CD8-positive, alpha-beta memory T cell (primary cell): ENCODE measurements around the gene PPOX. TPM values are rescaled to one million over a fixed set of nuclear protein-coding genes. Genes with fewer than 3 reads are reported as not detected.

Experiments
- CTCF ChIA-PET: fragments of 350-600 bp; sonication (Branson Sonifier 250); formaldehyde crosslinking; loops from one replicate; lab custom pipeline; 2021; ENCODE audit warnings: antibody characterized with exemption; lab: Charles Lee
- POLR2A ChIA-PET: fragments of 350-600 bp; sonication (Branson Sonifier 250); formaldehyde crosslinking; loops from one replicate; lab custom pipeline; 2021; ENCODE audit warnings: antibody characterized with exemption; lab: Charles Lee
- DNase-seq, 5 donors: peaks; one replicate each; pipeline versions ENCODE4 v3.0.0 to v3.0.0-alpha.2; 2020 to 2022; ENCODE audit warnings: mixed read lengths in 1 of 5
- H3K27ac ChIP-seq: one replicate; pipeline ENCODE4 v1.7.0; 2013; ENCODE audit warnings: low read depth, mild to moderate bottlenecking, low read length, moderate library complexity
- H3K27me3 ChIP-seq: 2 replicates; pipeline ENCODE4 v1.7.0; 2013; ENCODE audit warnings: low read length, mild to moderate bottlenecking; ENCODE audit not compliant: insufficient read depth, poor library complexity, severe bottlenecking
- H3K36me3 ChIP-seq: 2 replicates; pipeline ENCODE4 v1.7.0; 2013; ENCODE audit warnings: mild to moderate bottlenecking, low read length, moderate library complexity; ENCODE audit not compliant: insufficient read depth
- H3K4me1 ChIP-seq: 2 replicates; pipeline ENCODE4 v1.7.0; 2013; ENCODE audit warnings: mild to moderate bottlenecking, low read length, moderate library complexity; ENCODE audit not compliant: insufficient read depth
- H3K4me3 ChIP-seq: 2 replicates; pipeline ENCODE4 v1.7.0; 2013; ENCODE audit warnings: mild to moderate bottlenecking, low read length
- H3K9me3 ChIP-seq: 2 replicates; pipeline ENCODE4 v1.7.0; 2013; ENCODE audit warnings: mild to moderate bottlenecking, low read length
- H3K27ac Mint-ChIP-seq, 8 donors: one replicate each; pipeline ENCODE4 v1.8.0; 2020 to 2021; ENCODE audit warnings: mixed read lengths in 8 of 8, mild to moderate bottlenecking in 6 of 8, inconsistent platforms in 3 of 8, moderate library complexity in 3 of 8
- H3K27me3 Mint-ChIP-seq, 2 donors: one replicate each; pipeline ENCODE4 v1.8.0; 2020 to 2021; ENCODE audit warnings: mixed read lengths in 2 of 2, mild to moderate bottlenecking in 1 of 2, moderate library complexity in 1 of 2
- H3K36me3 Mint-ChIP-seq, 3 donors: one replicate each; pipeline ENCODE4 v1.8.0; 2020 to 2021; ENCODE audit warnings: mixed read lengths in 3 of 3, inconsistent platforms in 1 of 3, mild to moderate bottlenecking in 1 of 3
- H3K4me1 Mint-ChIP-seq, 3 donors: one replicate each; pipeline ENCODE4 v1.8.0; 2020 to 2021; ENCODE audit warnings: mixed read lengths in 3 of 3, inconsistent platforms in 1 of 3, mild to moderate bottlenecking in 1 of 3
- H3K4me3 Mint-ChIP-seq, 7 donors: one replicate each; pipeline ENCODE4 v1.8.0; 2020 to 2021; ENCODE audit warnings: mixed read lengths in 7 of 7, mild to moderate bottlenecking in 6 of 7, moderate library complexity in 4 of 7, inconsistent platforms in 2 of 7
- H3K9me3 Mint-ChIP-seq, 5 donors: one replicate each; pipeline ENCODE4 v1.8.0; 2020 to 2022; ENCODE audit warnings: mixed read lengths in 5 of 5, mild to moderate bottlenecking in 3 of 5, moderate library complexity in 2 of 5, inconsistent platforms in 1 of 5
- polyA plus RNA-seq: library from polyadenylated mRNA; unstranded; fragments of 300-500 nt; fragmentation: Illumina TruSeq; gene quantifications from one replicate; pipeline ENCODE4 v1.2.3, GENCODE V29; 2021
- total RNA-seq, 2 experiments: library from RNA; stranded (reverse); gene quantifications; one replicate each; pipeline ENCODE4 v1.2.3, GENCODE V29; 2021

Gene PPOX
- total RNA-seq: 10 to 100 TPM; 24.4 to 31.3 TPM
- polyA plus RNA-seq: 17.6 TPM

DNA sequence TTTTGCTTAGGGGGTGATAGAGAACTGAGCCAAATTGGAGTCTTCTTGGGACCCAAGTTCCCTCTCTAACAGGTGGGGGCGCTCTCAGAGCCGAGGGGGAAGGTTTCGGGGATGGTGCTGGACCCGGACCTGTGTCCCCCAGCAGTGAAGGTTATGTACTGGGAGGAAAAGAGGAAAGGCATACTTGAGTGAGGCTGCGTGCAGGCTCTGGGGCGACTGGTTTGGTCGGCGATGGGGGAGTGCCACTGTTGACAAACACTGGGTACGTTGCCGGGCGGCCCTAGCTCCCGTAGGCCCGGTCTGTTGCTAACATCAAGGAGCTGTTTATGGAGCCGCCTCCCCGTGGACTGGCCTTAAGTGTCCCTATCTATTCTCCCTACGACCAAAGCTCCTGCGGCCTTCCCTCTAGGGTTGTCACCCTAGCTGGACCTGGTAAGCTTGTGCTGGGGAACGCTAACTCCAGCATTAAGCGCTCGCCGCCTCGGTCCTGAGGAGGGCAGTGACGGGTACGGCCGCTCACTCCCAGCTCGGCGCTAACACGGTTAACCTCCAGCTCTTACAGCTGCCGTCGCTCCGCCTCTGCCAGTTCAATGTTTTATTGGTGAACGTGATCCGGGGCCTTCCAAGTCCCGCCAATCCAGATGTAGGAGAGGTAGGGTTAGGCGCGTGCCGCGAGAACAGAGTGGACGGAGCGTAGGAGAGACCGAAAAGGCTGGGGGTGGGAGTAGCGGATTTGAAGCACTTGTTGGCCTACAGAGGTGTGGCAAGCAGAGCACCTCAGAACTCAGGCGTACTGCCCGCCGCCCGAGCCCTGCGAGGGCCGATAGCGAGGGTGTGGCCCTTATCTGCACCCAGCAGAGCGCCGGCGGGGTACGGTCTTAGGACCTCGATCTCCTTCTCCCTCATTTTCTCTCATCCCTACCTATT is at the start of gene PPOX:
PPOX (plus strand) TSS at position 685 of the 927 bp plus-strand sequence. CDS start 422 bp downstream, outside the sequence.
- CTCF ChIA-PET: interaction anchor here (0.7 to 4.9 kb wide), 32 partner anchors 10 to 222 kb away, joined by 3 to 49 read pairs (median 4); partner anchors contain the start of genes ADAMTS4, APOA2, B4GALT3 and DEDD
- peaks cover 22% of the 10 kb centered on the region for H3K36me3 ChIP-seq
- Mint-ChIP-seq H3K36me3 (peaks cover 0 to 74% (median 23%) of the 10 kb centered on the region in 3 donors), H3K4me3 (peak within 1 kb of the TSS; percentile 87 to 96 (median 93)), H3K9me3 (no peaks in the 10 kb centered on the region), H3K4me1 (peaks cover 43 to 76% (median 66%) of the 10 kb centered on the region in 3 donors), H3K27me3 (no peaks in the 10 kb centered on the region), H3K27ac (peak within 1 kb of the TSS; percentile 96 to 100 (median 99))
- H3K4me3 ChIP-seq: peak within 1 kb of the TSS; percentile 81
- POLR2A ChIA-PET: interaction anchor here (0.6 to 2.4 kb wide), 18 partner anchors 9 to 148 kb away, joined by 3 to 23 read pairs (median 4); partner anchors contain the start of genes B4GALT3, DEDD, FCER1G and NDUFS2
- peaks cover 27% of the 10 kb centered on the region for H3K4me1 ChIP-seq
- H3K27ac ChIP-seq: peak within 1 kb of the TSS; percentile 95
- H3K27me3 ChIP-seq: no peaks in the 10 kb centered on the region
- peak; percentile 88 to 97 (median 93) for DNase-seq
- no peaks in the 10 kb centered on the region for H3K9me3 ChIP-seq

DNA sequence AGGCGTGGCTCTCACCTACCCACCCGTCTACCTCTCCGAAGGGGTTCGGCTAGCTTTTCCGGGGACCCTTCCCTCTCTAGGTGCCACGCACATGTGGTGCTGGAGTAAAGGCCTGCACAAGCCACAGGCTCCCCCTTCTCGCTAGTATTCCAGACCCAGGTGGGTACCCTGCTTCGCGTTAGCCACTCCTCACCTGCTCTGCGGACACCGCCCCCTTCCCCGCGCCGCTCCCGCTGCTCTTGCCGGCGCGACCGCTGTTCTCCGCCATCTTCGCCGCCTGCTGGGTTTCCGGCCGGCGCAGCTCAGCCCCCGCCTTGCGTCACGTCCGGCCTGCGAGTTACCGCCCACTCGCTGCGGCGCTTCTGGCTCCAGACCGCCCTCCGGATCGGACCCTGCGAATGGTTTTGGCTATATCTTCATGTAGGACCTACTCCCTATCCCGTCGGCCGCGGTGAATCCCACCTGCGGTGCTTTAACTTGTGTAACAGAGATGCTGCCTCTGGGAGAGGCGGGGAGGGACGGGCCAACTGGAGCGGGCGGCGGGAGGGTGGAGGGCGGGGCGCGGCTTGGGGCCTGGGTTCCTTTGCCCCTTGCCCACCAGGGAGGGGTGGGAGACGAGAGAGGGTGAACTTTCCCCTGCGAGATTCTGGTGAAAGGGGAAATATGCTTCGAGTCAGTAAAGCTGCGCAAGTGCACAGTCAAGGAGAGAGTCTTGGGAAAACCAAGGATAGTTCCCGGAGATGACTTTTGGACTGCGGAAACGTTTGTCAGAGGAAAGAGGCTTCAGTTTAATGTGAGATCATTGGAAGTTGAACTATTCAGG is 48.3 kb upstream of the PPOX start, which contains the start of the genes NIT1 and PFDN2:
NIT1 (plus strand) TSS at position 347 of the 823 bp plus-strand sequence; CDS start at position 419, 72 bp downstream.
PFDN2 (minus strand) TSS at position 279 of the 823 bp plus-strand sequence; CDS start at position 268, 11 bp downstream.
- no peaks in the 10 kb centered on the region for H3K9me3 Mint-ChIP-seq
- peak within 1 kb of the TSS; percentile 92 to 98 (median 94) for H3K4me3 Mint-ChIP-seq
- POLR2A ChIA-PET: interaction anchor here (0.6 to 2.3 kb wide), 9 partner anchors 14 to 856 kb away, joined by 3 to 11 read pairs (median 3); partner anchors contain the start of genes ARHGAP30, DCAF8, DEDD and KLHDC9
- Histone ChIP-seq H3K27me3 (no peaks in the 10 kb centered on the region), H3K4me3 (peak within 1 kb of the TSS; percentile 98), H3K27ac (peak within 1 kb of the TSS; percentile 98), H3K9me3 (no peaks in the 10 kb centered on the region), H3K4me1 (peaks cover 53% of the 10 kb centered on the region), H3K36me3 (peaks cover 23% of the 10 kb centered on the region)
- CTCF ChIA-PET: interaction anchor here (0.6 to 2.3 kb wide), 12 partner anchors 15 to 263 kb away, joined by 3 to 7 read pairs (median 4); partner anchors contain the start of genes DEDD, KLHDC9, TSTD1 and USF1
- no peaks in the 10 kb centered on the region for H3K27me3 Mint-ChIP-seq
- H3K36me3 Mint-ChIP-seq: peaks cover 0 to 60% (median 6%) of the 10 kb centered on the region in 3 donors
- H3K27ac Mint-ChIP-seq: peak within 1 kb of the TSS; percentile 91 to 98 (median 96)
- DNase-seq: peak; percentile 76 to 89 (median 83)
- H3K4me1 Mint-ChIP-seq: peaks cover 57 to 72% (median 62%) of the 10 kb centered on the region in 3 donors

DNA sequence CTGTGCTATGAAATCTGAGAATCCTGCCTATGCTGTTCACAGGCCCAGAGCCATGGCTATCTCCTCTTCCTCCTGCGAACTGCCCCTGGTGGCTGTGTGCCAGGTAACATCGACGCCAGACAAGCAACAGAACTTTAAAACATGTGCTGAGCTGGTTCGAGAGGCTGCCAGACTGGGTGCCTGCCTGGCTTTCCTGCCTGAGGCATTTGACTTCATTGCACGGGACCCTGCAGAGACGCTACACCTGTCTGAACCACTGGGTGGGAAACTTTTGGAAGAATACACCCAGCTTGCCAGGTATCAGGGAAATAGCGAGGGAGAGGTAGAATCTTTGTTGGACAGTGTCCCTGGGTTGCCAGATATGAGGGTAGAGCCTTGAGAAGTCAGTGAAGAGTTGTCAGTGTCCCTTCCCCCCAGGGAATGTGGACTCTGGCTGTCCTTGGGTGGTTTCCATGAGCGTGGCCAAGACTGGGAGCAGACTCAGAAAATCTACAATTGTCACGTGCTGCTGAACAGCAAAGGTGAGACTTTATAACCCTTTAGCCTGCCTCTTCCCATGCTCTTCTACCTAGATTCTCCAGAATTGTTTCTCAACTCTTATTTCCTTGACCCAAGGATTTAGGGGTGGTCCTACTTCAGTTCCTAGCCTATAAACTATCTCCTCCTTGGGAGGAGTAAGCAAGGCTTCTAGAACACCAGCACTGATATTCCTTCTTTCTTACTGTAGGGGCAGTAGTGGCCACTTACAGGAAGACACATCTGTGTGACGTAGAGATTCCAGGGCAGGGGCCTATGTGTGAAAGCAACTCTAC is 46.9 kb upstream of the PPOX start:
- peak; percentile 38 to 78 (median 64) for DNase-seq
- Mint-ChIP-seq H3K27ac (peak overlapping the region; percentile 91 to 99 (median 96)), H3K27me3 (no peaks in the 10 kb centered on the region), H3K9me3 (no peaks in the 10 kb centered on the region), H3K36me3 (peaks cover 0 to 66% (median 7%) of the 10 kb centered on the region in 3 donors), H3K4me1 (peaks cover 44 to 59% (median 49%) of the 10 kb centered on the region in 3 donors), H3K4me3 (peak overlapping the region; percentile 78 to 98 (median 93))
- peak overlapping the region; percentile 98 for H3K27ac ChIP-seq
- CTCF ChIA-PET: interaction anchor here (1.5 kb wide), 1 partner anchor 14 kb away, joined by 4 read pairs; no protein-coding TSS in a partner anchor
- H3K4me3 ChIP-seq: peak overlapping the region; percentile 98
- peaks cover 49% of the 10 kb centered on the region for H3K4me1 ChIP-seq
- no peaks in the 10 kb centered on the region for H3K27me3 ChIP-seq
- no peaks in the 10 kb centered on the region for H3K9me3 ChIP-seq
- POLR2A ChIA-PET: no interaction called here
- peaks cover 28% of the 10 kb centered on the region for H3K36me3 ChIP-seq

DNA sequence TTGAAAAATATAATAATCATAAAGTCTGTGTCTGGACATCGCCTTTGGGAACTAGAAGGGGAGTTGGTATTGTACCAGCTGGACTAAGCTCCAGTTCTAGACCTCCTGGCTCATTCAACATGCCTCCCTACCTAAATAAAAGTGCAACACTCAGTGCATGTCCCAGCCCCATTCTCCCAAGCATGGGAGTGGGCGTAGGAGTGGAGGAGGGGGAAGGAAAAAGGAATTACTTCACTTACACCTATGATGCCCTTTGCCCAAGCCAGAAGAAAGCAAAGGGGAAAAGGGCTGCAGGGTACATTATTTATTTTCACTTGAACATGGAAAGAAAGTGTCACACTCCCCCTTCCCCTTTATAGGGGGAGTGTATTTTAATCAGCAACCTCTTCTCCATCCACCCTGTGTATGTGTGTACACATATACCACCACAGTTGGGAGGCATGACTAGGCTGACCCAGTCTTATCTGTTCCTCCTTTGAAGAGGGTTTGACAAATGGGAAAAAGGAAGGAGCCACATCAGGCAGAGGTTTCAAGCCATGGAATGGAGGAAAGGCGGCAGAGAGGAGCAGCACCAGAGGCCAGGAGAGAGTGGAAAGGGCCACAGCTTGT is 45.1 kb upstream of the PPOX start:
- DNase-seq: no peak
- Histone ChIP-seq H3K27me3 (no peaks in the 10 kb centered on the region), H3K4me3 (no peak overlapping the region), H3K9me3 (no peaks in the 10 kb centered on the region), H3K4me1 (peaks cover 35% of the 10 kb centered on the region), H3K27ac (no peak overlapping the region), H3K36me3 (peaks cover 30% of the 10 kb centered on the region)
- peak overlapping the region in 5 of 8 donors; percentile 19 to 91 (median 51) for H3K27ac Mint-ChIP-seq
- H3K4me1 Mint-ChIP-seq: peaks cover 33 to 47% (median 36%) of the 10 kb centered on the region in 3 donors
- no peaks in the 10 kb centered on the region for H3K9me3 Mint-ChIP-seq
- POLR2A ChIA-PET: interaction anchor here (1.0 kb wide), 1 partner anchor 9 kb away, joined by 3 read pairs; no protein-coding TSS in a partner anchor
- CTCF ChIA-PET: interaction anchor here (0.6 to 1.1 kb wide), 2 partner anchors 75 to 98 kb away, joined by 3 to 4 read pairs; partner anchors contain the start of gene USF1
- peaks cover 0 to 76% (median 9%) of the 10 kb centered on the region in 3 donors for H3K36me3 Mint-ChIP-seq
- H3K27me3 Mint-ChIP-seq: no peaks in the 10 kb centered on the region
- no peak overlapping the region for H3K4me3 Mint-ChIP-seq

DNA sequence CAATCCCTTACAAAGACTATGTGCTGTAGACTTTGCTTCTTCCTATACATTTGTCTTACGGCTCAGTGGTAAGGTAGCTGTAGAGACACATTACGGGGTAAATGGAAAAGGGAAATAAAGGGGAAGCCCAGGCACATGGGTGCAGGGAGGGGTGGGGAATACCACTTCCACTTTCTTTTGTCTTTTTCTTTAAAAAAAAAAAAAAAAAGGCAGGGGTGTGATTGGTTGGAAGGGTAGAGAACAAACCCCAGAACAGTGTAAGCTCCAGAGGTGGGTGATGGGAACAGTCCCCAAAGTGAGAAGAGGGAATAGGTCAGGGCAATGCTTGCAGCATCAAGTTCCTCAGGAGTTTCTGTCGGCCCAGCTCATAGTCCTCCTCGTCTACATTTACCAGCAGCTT is 44.4 kb upstream of the PPOX start:
- Histone ChIP-seq H3K9me3 (no peaks in the 10 kb centered on the region), H3K36me3 (peaks cover 33% of the 10 kb centered on the region), H3K4me3 (no peak overlapping the region), H3K4me1 (peaks cover 31% of the 10 kb centered on the region), H3K27me3 (no peaks in the 10 kb centered on the region), H3K27ac (no peak overlapping the region)
- Mint-ChIP-seq H3K4me1 (peaks cover 31 to 44% (median 34%) of the 10 kb centered on the region in 3 donors), H3K27me3 (no peaks in the 10 kb centered on the region), H3K4me3 (no peak overlapping the region), H3K9me3 (no peaks in the 10 kb centered on the region), H3K27ac (peak overlapping the region in 5 of 8 donors; percentile 19 to 68 (median 38)), H3K36me3 (peaks cover 0 to 78% (median 13%) of the 10 kb centered on the region in 3 donors)
- DNase-seq: no peak
- CTCF ChIA-PET: interaction anchor here (0.9 to 1.1 kb wide), 2 partner anchors 13 to 76 kb away, joined by 3 read pairs; partner anchors contain the start of gene USF1
- POLR2A ChIA-PET: interaction anchor here (0.7 to 1.0 kb wide), 2 partner anchors 9 to 32 kb away, joined by 3 read pairs; partner anchors contain the start of gene UFC1

DNA sequence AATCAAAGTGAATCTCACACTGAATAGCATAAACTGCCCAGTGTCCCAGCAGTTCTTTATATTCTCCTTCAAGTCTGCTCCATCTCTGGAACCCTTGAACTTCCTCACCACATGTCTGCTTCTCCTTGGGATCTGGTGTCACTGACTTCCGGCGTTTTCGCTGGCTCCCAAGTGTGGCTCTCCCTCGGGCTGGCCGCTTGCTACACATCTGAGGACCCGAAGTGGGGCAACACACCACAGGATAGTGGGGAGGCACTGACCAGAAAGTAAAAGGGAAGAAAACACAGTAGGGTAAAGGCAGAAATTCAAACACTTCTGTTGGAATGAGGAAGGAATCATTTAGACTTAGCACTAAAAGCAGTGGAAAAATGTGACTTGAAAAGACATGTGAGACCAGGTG is 43.3 kb upstream of the PPOX start:
- DNase-seq: no peak
- ChIA-PET CTCF (interaction anchor here (0.9 kb wide), 1 partner anchor 14 kb away, joined by 3 read pairs; no protein-coding TSS in a partner anchor), POLR2A (no interaction called here)
- no peaks in the 10 kb centered on the region for H3K9me3 Mint-ChIP-seq
- Histone ChIP-seq H3K27me3 (no peaks in the 10 kb centered on the region), H3K36me3 (peaks cover 37% of the 10 kb centered on the region), H3K9me3 (no peaks in the 10 kb centered on the region), H3K4me1 (peaks cover 34% of the 10 kb centered on the region), H3K27ac (no peak overlapping the region), H3K4me3 (no peak overlapping the region)
- H3K27ac Mint-ChIP-seq: peak overlapping the region in 4 of 8 donors; percentile 8 to 70 (median 47)
- H3K4me1 Mint-ChIP-seq: peaks cover 37 to 44% (median 38%) of the 10 kb centered on the region in 3 donors
- H3K4me3 Mint-ChIP-seq: peak overlapping the region in 1 of 7 donors; percentile 63
- peaks cover 0 to 82% (median 13%) of the 10 kb centered on the region in 3 donors for H3K36me3 Mint-ChIP-seq
- H3K27me3 Mint-ChIP-seq: no peaks in the 10 kb centered on the region
